ENCODE data around the gene UGT1A4. TPM values are rescaled to one million over a fixed set of nuclear protein-coding genes. Genes with fewer than 3 reads are reported as not detected.
"Not testable (repeated sequence)": the region's sequence is repeated elsewhere in the genome, so short reads cannot be mapped to it uniquely, and the experiment has no call there.

Gene UGT1A4
- total RNA-seq, 1 donor from 2014 or later, result not detected

DNA sequence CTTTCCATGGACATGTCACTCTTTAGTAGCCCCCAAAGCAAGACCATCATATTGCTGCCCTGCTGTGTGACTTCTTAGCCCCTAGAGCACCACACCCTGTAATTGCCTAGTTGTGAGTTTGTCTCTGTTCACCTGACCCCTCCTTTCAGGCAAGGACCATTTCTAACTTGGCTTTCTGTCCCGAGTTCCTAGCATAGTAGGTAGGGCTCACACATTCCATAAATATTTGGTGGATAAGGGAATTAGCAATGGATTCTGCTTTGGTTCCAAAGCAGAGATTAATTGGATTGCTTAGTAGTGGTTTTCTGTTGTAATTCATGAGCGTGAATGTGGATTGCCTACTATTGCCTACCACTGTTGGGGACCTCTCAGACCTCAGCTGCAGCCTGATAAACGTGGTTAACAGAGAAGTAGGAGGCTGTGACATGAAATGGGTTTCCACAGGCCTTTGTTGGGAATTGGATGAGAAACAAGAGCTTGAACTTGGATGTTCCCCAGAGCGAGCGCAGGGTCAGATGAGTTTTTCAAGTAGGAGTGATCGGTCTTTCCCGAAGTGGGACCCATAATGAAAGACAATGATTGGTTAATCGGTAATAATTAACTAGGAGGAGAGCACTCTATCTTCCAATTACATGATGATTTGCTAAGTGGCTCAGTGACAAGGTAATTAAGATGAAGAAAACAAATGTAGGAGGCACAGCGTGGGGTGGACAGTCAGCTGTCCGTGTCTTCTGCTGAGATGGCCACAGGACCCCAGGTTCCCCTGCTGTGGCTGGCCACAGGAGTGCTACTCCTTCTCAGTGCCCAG lies 28.1 kb downstream of the UGT1A4 start:
- no peak for DNase-seq (ENCODE audit: low read depth)

DNA sequence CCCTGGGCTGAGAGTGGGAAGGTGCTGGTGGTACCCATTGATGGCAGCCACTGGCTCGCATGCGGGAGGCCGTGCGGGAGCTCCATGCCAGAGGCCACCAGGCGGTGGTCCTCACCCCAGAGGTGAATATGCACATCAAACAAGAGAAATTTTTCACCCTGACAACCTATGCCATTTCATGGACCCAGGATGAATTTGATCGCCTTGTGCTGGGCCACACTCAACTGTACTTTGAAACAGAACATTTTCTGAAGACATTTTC lies 28.7 kb downstream of the UGT1A4 start:
- DNase-seq (ENCODE audit: low read depth), result no peak

DNA sequence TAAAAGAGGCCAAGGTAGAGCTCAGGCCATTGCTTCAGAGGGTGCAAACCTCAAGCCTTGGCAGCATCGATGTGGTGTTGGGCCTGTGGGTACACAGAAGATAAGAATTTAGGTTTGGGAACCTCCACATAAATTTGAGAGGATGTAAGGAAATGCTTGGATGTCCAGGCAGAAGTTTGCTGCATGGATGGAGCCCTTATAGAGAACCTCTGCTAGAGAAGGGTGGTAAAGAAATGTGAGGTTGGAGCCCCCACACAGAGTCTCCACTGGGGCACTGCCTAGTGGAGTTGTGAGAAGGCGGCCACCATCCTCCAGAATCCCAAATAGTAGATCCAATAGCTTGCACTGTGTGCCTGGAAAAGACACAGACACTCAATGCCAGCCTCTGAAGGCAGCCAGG lies 32.2 kb downstream of the UGT1A4 start:
- DNase-seq (ENCODE audit: low read depth), result not testable (repeated sequence)

DNA sequence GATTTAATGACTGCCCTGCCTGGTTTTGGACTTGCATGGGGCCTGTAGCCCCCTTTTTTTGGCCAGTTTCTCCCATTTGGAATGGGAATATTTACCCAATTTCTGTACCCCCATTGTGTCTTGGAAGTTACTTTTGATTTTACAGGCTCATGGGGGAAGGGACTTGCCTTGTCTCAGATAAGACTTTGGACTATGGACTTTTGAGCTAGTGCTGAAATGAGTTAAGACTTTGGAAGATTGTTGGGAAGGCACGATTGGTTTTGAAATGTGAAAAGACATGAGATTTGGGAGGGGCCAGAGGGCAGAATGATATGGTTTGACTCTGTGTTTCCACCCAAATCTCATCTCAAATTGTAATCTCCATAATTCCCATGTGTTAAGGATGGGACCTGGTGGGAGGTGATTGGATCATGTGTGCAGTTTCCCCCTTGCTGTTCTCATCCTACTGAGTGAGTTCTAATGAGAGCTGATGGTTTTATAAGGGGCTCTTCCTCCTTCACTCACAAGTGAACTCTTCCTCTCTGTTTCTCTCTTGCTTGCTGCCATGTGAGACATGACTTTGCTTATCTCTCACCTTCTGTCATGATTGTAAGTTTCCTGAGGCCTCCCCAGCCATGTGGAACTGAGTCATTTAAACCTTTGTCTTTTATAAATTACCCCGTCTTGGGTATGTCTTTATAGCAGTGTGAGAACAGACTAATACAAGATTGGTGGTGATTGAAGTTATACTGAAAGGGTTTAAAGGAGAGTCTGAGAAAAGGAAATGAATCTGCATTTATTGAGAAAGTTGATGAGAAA lies 32.9 kb downstream of the UGT1A4 start:
- DNase-seq (ENCODE audit: low read depth), result not testable (repeated sequence)

DNA sequence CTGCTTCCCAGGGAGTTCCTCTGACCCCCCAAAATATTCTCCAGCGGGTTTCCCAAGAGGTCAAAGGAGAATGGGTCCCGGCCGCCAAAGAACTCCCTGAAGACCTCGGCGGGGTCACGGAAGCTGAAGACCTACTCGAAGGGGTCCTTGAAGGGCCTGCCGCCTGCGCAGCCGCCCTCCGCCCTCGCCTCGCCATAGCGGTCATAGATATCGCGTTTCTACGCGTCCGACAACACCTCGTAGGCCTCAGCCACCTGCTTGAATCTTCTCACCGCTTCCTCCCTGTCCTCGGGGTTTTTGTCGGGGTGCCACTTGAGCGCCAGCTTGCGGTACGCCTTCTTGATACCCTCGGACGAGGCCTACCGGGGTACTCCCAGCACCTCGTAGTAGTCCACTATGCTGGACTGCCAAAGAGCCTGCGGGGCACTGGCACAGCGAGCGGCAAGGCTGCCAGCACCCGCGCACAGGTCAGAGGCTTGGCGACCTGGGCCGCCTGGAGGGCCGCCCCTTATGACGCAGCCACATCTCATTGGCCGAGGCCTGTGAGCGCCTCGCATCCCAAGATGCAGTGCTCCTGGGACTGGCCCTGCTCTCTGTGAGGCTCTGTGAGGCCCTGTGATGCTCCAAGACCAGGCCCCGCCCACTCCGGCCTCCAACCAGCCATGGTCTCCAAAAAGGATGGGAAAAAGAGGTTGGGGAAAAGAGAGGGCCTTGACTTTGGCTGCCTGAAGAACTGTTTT lies 36.5 kb downstream of the UGT1A4 start:
- DNase-seq (ENCODE audit: low read depth), result no peak

DNA sequence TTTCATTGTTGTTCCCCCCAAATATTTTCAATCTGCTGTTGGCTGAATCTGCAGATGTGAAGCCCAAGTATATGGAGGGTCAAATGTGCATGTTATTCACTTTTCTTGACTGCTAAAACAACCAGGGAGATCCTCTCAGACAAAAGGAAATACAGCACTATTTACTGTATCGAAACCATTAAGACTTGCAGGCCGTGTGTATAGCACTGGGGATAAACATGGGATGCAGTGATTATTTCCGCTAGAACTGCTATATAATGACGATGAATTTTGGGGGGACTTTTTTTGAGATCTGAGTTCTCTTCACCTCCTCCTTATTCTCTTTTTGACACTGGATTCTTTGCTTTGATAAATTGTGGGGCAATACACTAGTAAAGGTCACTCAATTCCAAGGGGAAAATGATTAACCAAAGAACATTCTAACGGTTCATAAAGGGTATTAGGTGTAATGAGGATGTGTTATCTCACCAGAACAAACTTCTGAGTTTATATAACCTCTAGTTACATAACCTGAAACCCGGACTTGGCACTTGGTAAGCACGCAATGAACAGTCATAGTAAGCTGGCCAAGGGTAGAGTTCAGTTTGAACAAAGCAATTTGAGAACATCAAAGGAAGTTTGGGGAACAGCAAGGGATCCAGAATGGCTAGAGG lies 38.0 kb downstream of the UGT1A4 start:
- no peak for DNase-seq (ENCODE audit: low read depth)

DNA sequence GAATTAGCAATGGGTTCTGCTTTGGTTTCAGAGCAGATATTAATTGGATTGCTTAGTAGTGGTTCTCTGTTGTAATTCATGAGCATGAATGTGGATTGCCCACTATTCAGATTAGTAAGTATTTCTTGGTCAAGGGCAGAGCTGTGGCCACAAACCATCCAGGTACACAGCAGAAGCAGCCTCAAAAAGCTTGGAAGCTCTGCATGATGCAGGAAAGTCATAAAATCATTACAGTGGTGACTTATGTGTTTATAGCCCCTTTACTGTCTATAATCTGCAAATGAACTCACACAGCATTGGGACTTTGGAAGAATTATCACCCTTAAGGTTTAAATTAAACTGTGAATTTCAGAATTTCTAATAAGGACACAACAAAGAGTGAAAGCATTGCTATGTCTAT lies 39.6 kb downstream of the UGT1A4 start:
- DNase-seq (ENCODE audit: low read depth), result no peak

DNA sequence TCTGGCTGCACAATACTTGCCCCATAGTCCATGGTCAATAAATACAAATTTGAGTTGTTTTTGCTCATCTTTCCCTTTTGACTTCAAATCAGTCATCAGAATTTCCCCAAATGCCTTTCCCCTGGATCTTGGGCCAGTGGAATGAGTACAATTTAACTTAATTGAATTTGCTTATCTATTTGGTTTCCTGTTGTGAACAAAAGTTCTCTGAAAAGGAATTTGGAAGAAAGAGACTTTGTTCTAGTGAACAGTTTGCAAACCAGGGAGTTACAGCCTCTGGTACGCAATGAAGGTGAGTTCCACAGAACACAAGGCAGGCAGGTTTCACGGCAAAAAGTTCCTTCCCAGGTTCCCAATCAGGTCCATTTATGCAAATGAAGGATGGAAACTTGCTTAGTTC lies 40.3 kb downstream of the UGT1A4 start:
- DNase-seq (ENCODE audit: low read depth), result no peak

DNA sequence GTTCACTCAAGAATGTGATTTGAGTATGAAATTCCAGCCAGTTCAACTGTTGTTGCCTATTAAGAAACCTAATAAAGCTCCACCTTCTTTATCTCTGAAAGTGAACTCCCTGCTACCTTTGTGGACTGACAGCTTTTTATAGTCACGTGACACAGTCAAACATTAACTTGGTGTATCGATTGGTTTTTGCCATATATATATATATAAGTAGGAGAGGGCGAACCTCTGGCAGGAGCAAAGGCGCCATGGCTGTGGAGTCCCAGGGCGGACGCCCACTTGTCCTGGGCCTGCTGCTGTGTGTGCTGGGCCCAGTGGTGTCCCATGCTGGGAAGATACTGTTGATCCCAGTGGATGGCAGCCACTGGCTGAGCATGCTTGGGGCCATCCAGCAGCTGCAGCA lies 41.5 kb downstream of the UGT1A4 start, which contains the start of gene UGT1A1:
Gene UGT1A1, plus strand, starts transcription at position 228 of the 400 bp plus-strand sequence. Its CDS starts 18 bp downstream, at position 246.
- no peak for DNase-seq (ENCODE audit: low read depth)

DNA sequence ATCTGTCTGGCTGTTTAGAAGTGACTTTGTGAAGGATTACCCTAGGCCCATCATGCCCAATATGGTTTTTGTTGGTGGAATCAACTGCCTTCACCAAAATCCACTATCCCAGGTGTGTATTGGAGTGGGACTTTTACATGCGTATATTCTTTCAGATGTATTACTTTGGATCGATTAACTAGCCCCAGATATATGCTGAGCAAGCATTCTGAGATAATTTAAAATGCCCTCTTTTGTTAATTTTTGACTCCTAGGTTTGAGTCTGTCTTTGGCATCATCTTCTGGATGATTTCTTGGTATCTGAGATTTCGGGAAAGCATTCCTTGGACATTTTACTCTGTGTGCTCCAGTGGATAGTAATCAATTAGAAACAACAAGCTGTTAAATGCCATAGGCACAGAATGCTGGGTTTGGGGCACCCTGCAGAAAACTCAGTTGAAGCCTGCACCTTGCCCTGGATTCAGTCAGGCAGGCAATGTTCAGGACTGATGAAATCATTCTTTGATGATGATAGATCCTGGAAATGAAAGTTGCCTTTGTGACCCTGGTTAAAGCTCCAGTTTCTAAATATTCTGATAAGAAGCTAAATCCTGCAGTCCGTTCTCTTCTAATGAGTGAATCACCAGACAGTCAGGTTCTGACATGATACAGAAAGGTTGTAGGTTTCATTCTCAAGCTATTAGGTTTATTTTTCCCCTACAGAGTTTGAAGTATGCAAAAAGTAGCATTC lies 42.7 kb downstream of the UGT1A4 start:
- no peak for DNase-seq (ENCODE audit: low read depth)

DNA sequence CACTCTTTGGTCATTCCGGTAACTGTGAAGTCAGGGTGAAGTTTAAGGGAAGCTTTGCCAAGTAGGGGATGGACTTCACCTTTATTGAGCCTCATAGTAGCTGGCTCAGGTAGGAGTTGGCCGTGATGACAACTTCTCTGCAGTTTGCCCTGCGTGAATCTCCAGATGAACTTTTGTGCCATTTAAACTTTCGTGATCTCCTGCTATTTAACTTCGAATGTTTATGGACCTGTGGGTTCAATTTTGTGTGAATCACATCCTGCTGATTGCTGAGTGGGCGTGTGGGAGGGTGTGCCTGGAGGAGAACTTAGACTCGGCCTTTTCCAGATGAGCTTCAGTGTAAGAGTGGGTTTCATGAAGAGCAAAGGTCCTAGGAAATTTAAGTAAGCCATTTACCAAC lies 45.7 kb downstream of the UGT1A4 start:
- DNase-seq (ENCODE audit: low read depth), result no peak

DNA sequence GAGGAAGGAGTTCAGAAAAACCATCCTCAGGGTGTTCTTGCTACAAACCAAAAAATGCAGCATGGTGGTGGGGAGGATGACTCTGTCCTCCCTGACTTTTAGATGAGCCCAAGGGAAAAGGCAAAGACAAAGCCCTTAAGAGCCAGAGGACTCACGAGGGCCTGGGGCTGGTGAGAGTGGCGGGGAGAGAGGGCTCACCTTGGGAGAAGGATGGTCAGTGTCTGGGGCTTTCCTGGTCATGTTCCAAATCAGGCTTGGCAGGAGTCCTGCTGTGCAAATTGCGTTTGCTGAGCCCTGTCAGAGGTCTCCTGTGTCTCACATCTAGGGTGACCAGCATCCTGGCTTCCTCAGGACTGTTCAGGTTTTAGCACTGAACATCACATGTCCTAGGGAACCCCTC lies 46.2 kb downstream of the UGT1A4 start:
- no peak for DNase-seq (ENCODE audit: low read depth)

DNA sequence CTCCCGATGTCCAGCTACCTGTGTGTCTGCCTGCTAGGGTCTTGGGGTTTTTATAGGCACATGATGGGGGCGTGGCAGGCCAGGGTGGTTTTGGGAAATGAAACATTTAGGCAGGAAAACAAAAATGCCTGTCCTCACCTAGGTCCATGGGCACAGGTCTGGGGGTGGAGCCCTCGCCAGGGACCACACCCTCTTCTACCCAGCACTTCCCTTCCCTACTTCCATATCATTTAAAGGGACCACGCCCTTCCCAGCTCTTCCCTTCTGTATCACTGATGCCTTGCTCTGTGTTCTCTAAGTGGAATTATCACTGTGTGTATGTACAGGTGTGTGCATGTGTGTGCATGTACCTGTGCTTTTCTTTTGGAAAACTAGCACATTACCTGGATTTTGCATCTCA lies 47.9 kb downstream of the UGT1A4 start:
- no peak for DNase-seq (ENCODE audit: low read depth)

DNA sequence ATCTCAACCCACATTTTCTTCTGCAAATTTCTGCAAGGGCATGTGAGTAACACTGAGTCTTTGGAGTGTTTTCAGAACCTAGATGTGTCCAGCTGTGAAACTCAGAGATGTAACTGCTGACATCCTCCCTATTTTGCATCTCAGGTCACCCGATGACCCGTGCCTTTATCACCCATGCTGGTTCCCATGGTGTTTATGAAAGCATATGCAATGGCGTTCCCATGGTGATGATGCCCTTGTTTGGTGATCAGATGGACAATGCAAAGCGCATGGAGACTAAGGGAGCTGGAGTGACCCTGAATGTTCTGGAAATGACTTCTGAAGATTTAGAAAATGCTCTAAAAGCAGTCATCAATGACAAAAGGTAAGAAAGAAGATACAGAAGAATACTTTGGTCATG lies 49.5 kb downstream of the UGT1A4 start:
- no peak for DNase-seq (ENCODE audit: low read depth)

DNA sequence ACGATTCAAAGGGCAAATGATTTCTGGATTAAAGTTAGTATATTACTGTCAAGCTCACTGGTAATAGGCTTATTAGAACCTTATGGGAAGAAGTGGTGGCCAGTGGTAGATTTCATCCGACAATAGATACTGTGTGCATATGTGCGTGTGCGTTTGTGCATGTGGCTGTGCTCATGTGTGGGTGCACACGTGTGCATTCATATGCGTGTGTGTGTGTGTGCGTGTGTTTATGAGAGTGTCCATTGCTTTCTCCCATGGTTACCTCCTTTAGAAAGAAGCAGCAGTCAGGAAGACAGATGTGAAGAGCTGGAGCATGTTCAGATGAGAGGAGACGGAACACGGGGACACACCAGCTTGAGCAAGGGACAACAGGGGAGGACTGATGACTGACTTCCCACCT lies 50.7 kb downstream of the UGT1A4 start:
- DNase-seq (ENCODE audit: low read depth), result no peak

DNA sequence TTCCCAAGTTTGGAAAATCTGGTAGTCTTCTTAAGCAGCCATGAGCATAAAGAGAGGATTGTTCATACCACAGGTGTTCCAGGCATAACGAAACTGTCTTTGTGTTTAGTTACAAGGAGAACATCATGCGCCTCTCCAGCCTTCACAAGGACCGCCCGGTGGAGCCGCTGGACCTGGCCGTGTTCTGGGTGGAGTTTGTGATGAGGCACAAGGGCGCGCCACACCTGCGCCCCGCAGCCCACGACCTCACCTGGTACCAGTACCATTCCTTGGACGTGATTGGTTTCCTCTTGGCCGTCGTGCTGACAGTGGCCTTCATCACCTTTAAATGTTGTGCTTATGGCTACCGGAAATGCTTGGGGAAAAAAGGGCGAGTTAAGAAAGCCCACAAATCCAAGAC lies 53.6 kb downstream of the UGT1A4 start:
- no peak for DNase-seq (ENCODE audit: low read depth)

DNA sequence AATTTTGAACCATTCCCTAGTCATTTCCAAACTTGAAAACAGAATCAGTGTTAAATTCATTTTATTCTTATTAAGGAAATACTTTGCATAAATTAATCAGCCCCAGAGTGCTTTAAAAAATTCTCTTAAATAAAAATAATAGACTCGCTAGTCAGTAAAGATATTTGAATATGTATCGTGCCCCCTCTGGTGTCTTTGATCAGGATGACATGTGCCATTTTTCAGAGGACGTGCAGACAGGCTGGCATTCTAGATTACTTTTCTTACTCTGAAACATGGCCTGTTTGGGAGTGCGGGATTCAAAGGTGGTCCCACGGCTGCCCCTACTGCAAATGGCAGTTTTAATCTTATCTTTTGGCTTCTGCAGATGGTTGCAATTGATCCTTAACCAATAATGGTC lies 54.0 kb downstream of the UGT1A4 start:
- DNase-seq (ENCODE audit: low read depth), result no peak

DNA sequence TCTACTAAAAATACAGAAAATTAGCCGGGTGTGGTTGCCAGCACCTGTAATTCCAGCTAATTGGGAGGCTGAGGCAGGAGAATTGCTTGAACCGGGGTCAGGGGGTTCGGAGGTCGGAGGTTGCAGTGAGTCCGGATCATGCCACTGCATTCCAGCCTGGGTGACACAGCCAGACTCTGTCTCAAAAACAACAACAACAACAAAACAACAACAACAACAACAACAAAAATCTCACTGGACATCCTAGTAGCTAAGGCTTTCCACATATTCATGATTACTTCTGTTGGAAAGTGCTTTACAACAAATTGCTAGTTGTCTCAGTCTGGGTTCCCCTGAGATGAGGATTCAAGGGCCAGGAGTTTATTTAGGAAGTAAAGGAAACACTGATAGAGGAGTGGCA lies 55.3 kb downstream of the UGT1A4 start:
- no peak for DNase-seq (ENCODE audit: low read depth)

DNA sequence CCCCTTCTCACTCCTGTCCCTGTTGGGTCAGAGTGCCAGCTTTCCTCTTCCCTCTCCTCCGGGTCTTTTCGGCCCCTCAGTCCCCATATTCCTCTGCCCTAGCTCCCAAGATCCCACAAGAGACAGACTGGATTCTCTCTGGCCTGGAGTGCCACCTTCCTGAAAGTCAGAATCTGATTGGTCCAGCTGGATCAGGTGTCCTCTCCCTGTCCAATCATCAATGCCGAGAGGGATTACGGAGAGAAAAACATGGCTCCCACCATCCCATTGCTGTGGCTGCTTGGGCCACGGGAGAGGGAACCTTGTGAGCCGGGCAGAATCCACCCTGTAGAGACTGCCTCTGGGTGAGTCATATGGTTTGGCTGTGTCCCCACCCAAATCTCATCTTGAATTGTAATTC lies 56.9 kb downstream of the UGT1A4 start:
- no peak for DNase-seq (ENCODE audit: low read depth)

DNA sequence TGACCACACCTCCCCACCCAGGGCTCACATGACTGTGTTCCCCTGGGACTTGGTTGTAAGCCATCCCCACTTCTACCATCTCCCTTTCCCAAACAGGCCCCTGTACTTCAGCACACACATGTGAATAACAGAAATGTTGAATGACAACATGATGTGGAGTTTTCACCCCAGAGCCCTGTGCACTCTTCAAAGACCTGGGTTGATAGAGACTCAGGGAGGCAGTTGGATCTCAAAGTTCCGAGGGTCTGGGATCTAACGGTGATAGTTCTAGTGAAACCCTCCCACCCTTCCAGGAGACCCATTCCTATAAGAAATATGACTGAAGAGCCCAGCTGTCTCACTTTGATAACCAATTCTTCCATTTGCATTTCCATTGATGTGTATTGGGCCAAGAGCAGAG lies 59.5 kb downstream of the UGT1A4 start, which contains the start of gene MROH2A:
Gene MROH2A, plus strand, starts transcription at position 301 of the 400 bp plus-strand sequence. CDS start 1,029 bp downstream, outside the sequence.
- no peak for DNase-seq (ENCODE audit: low read depth)

DNA sequence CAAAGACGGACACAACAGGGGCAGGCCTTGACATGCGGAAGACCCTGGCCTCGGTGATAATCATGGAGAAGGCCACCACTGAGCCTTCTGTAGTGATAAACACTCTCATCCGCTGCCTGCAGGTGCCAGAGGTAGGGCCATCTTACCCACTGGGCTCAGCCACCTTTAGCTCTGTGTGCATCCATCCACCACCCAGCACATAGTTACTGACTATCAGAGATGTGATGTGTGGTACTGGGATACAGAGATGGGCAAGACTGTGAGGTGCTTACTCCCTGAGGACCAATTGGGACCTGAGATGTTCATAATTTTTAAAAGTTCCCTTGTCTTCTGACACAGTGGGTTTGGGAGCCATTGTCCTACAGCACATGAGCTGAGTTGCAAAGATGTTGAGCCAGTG lies 61.2 kb downstream of the UGT1A4 start:
- DNase-seq (ENCODE audit: low read depth), result no peak

Data from myocyte (in vitro differentiated cells).